ENCODE results near the gene SIRPA.

GRCh38 chr20:1861996-1862662 lies 33.1 kb upstream of the SIRPA start:
- TF ChIP-seq CTCF (conservative IDR thresholded peaks at IDR 0.05; ENCODE audit: low read depth, low read length) (no peak), FOS (IDR thresholded peaks at IDR 0.05; ENCODE audit: low read depth, low read length) (no peak), RAD21 (IDR thresholded peaks at IDR 0.05; ENCODE audit: low read length) (no peak), RFX5 (IDR thresholded peaks at IDR 0.05; ENCODE audit: low read depth, low read length) (no peak), POLR2A (IDR thresholded peaks at IDR 0.05; ENCODE audit: low read depth, low read length) (no peak), CEBPB (IDR thresholded peaks at IDR 0.05; ENCODE audit: low read depth, low read length) (no peak), MAFK (IDR thresholded peaks at IDR 0.05; ENCODE audit: low read depth, low read length) (no peak), USF2 (IDR thresholded peaks at IDR 0.05; ENCODE audit: low read depth, low read length) (no peak), SMC3 (IDR thresholded peaks at IDR 0.05; ENCODE audit: low read depth, low read length) (no peak), MXI1 (IDR thresholded peaks at IDR 0.05; ENCODE audit: borderline replicate concordance, low read depth, low read length) (no peak), NFE2L2 (IDR thresholded peaks at IDR 0.05; ENCODE audit: low read depth, low read length) (no peak), CHD1 (IDR thresholded peaks at IDR 0.05; ENCODE audit: low read depth, low read length) (no peak)
